ENCODE measurements around the gene TRIM62. TPM values are rescaled to one million over a fixed set of nuclear protein-coding genes. Genes with fewer than 3 reads are reported as not detected.

The TRIM62 gene
- total RNA-seq, 1 donor from 2014 or later, result 4.8 TPM

GRCh38 chr1:33168556-33169289 lies 13.1 kb downstream of the TRIM62 start:
- Histone ChIP-seq H3K36me3 (ENCODE audit: control insufficient read depth, insufficient read depth, low read length) (no peaks in the 10 kb centered on the region), H3K4me3 (ENCODE audit: low read depth, low read length) (no peak overlapping the region), H3K27me3 (ENCODE audit: control insufficient read depth, insufficient read depth, low read length) (no peaks in the 10 kb centered on the region)
- no peak for DNase-seq (ENCODE audit: low read depth)
- TF ChIP-seq CTCF (IDR thresholded peaks at IDR 0.05; ENCODE audit: insufficient read depth, low read length, poor library complexity, severe bottlenecking), result no peak

- Histone ChIP-seq H3K27me3 (ENCODE audit: control insufficient read depth, insufficient read depth, low read length) (no peaks in the 10 kb centered on the region), H3K36me3 (ENCODE audit: control insufficient read depth, insufficient read depth, low read length) (no peaks in the 10 kb centered on the region), H3K4me3 (ENCODE audit: low read depth, low read length) (no peak overlapping the region)
- no peak for DNase-seq (ENCODE audit: low read depth)
- no peak for TF ChIP-seq CTCF (IDR thresholded peaks at IDR 0.05; ENCODE audit: insufficient read depth, low read length, poor library complexity, severe bottlenecking)
Observed at GRCh38 chr1:33167650-33168447, 14.0 kb downstream of the TRIM62 start.

- no peaks in the 10 kb centered on the region for H3K36me3 ChIP-seq (ENCODE audit: control insufficient read depth, insufficient read depth, low read length)
- no peak for DNase-seq (ENCODE audit: low read depth)
- no peaks in the 10 kb centered on the region for H3K27me3 ChIP-seq (ENCODE audit: control insufficient read depth, insufficient read depth, low read length)
- no peak overlapping the region for H3K4me3 ChIP-seq (ENCODE audit: low read depth, low read length)
- TF ChIP-seq CTCF (IDR thresholded peaks at IDR 0.05; ENCODE audit: insufficient read depth, low read length, poor library complexity, severe bottlenecking), result no peak
Observed at GRCh38 chr1:33165809-33166208, 16.0 kb downstream of the TRIM62 start.

GRCh38 chr1:33165209-33165608 lies 16.6 kb downstream of the TRIM62 start:
- no peak for DNase-seq (ENCODE audit: low read depth)
- no peaks in the 10 kb centered on the region for H3K36me3 ChIP-seq (ENCODE audit: control insufficient read depth, insufficient read depth, low read length)
- TF ChIP-seq CTCF (IDR thresholded peaks at IDR 0.05; ENCODE audit: insufficient read depth, low read length, poor library complexity, severe bottlenecking), result no peak
- no peaks in the 10 kb centered on the region for H3K27me3 ChIP-seq (ENCODE audit: control insufficient read depth, insufficient read depth, low read length)
- no peak overlapping the region for H3K4me3 ChIP-seq (ENCODE audit: low read depth, low read length)

GRCh38 chr1:33163621-33164519 lies 18.0 kb downstream of the TRIM62 start:
- Histone ChIP-seq H3K4me3 (ENCODE audit: low read depth, low read length) (no peak overlapping the region), H3K36me3 (ENCODE audit: control insufficient read depth, insufficient read depth, low read length) (no peaks in the 10 kb centered on the region), H3K27me3 (ENCODE audit: control insufficient read depth, insufficient read depth, low read length) (no peaks in the 10 kb centered on the region)
- TF ChIP-seq CTCF (IDR thresholded peaks at IDR 0.05; ENCODE audit: insufficient read depth, low read length, poor library complexity, severe bottlenecking), result no peak
- DNase-seq (ENCODE audit: low read depth), result no peak

All from kidney epithelial cell (primary cell).